Spinal cord (tissue), 10 donors: Measurements from ENCODE around the gene IQGAP2. TPM values are rescaled to one million over a fixed set of nuclear protein-coding genes. Genes with fewer than 3 reads are reported as not detected.
A peak's percentile ranks its signal among the peaks of the same experiment; 100 is the strongest.

Experiments used
- DNase-seq, 6 donors: peaks; one replicate each; pipeline versions ENCODE4 v3.0.0 to v3.0.0-alpha.2; 2013 to 2015; ENCODE audit warnings: low spot score in 6 of 6, low read depth in 4 of 6
- H3K27ac ChIP-seq: one replicate; pipeline ENCODE4 v1.5.1; 2013; ENCODE audit warnings: low read depth, low read length, control low read depth
- H3K27me3 ChIP-seq: one replicate; pipeline ENCODE4 v1.6.1; 2013; ENCODE audit warnings: low read length; ENCODE audit not compliant: control insufficient read depth, insufficient read depth
- H3K36me3 ChIP-seq: one replicate; pipeline ENCODE4 v1.6.1; 2013; ENCODE audit warnings: low read length; ENCODE audit not compliant: control insufficient read depth, insufficient read depth
- H3K4me1 ChIP-seq: one replicate; pipeline ENCODE4 v1.6.1; 2013; ENCODE audit warnings: low read length; ENCODE audit not compliant: control insufficient read depth, insufficient read depth
- H3K4me3 ChIP-seq: one replicate; pipeline ENCODE4 v1.5.1; 2013; ENCODE audit warnings: low read depth, low read length, control low read depth
- H3K9me3 ChIP-seq: one replicate; pipeline ENCODE4 v1.6.1; 2013; ENCODE audit warnings: low read length; ENCODE audit not compliant: control insufficient read depth, insufficient read depth
- WGBS: methylation state at CpG from one replicate; pipeline ENCODE4 v1.1.5; 2013; ENCODE audit warnings: missing lambda C conversion rate; ENCODE audit not compliant: insufficient coverage; 5-methylcytosine and 5-hydroxymethylcytosine counted together
- polyA plus RNA-seq, 2 donors: library from polyadenylated mRNA; unstranded; fragments of 120-200 nt; gene quantifications; one replicate each; pipeline ENCODE4 v1.2.1, GENCODE V29; 2013; ENCODE audit not compliant: insufficient read length in 2 of 2
- total RNA-seq, 2 donors: library from RNA; depleted of rRNA in 1 of 2; stranded (reverse); fragments of 120-200 nt in 1 of 2; fragments of >200 nt in 1 of 2; gene quantifications; one replicate each; pipeline versions ENCODE4 v1.2.3 to v1.2.4, GENCODE V29; 2013 to 2014
- donor health status: healthy.

The IQGAP2 gene
- total and polyA plus RNA-seq, 4 donors = 10.5 to 21.6 (median 15.1) TPM

DNA sequence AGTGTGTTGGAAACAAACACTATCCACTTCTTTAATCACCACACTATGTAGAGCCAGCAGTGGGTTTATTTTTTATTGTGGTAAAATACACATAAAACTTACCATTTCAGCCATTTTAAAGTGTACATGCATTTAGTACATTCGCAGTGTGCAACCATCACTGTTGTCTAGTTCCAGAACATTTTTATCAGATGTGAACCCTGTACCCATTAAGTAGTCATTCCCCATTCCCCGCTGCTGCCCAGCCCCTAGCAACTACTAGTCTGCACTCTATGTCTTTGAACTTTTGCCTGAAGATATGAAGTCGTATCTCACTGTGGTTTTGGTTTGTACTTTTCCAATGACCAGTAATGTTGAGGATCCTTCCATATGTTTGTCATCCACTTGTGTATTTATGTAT, 282.6 kb downstream of the IQGAP2 start:
- Histone ChIP-seq H3K9me3 (no peaks in the 10 kb centered on the region), H3K36me3 (no peaks in the 10 kb centered on the region), H3K4me1 (no peaks in the 10 kb centered on the region), H3K4me3 (no peak overlapping the region), H3K27me3 (no peaks in the 10 kb centered on the region), H3K27ac (no peak overlapping the region)
- DNase-seq = no peak
- WGBS = 80% methylated on average over 1 of the region's 3 CpGs

DNA sequence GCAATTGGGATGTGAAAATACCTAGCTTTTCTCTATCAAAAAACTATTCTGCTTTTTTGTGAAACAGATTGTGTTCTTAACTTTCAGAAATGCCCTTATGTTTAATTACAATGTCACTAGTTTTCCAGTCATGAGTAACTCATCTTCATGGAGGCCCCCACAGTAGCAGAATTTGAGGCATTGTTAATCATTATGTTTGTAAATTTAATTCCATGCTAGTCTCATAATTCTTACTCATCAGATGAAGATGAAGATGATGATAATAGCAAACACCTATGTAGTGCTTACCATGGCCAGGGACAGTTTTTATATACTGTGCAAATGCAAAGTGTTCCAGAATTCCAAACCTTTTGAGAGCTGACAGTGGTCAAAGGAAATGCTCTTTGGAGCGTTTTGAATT, 285.1 kb downstream of the IQGAP2 start:
- no peaks in the 10 kb centered on the region for H3K27me3 ChIP-seq
- WGBS = no CpG with 5 or more reads among the region's 1 CpG

DNA sequence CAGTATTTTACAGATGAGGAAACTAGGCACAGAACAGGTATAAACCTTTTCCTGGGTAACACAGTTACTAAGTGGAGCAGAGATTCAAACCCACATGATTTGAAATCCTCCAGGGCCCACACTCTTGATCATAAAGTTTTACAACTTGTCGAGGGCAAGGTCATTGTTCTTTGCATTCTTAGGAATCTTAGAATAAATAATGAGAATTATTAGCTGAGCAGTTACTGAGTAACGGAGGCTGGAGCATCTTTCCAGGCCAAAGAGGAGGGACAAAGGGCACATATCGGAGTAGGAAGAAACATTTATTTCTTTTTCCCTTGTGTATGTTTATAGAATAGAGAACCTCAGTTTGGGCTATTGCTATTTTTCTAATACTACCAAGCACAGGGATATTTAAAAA, 285.8 kb downstream of the IQGAP2 start:
- no peaks in the 10 kb centered on the region for H3K36me3 ChIP-seq
- H3K9me3 ChIP-seq = no peaks in the 10 kb centered on the region
- no peak overlapping the region for H3K27ac ChIP-seq
- H3K4me1 ChIP-seq = no peaks in the 10 kb centered on the region
- H3K27me3 ChIP-seq = no peaks in the 10 kb centered on the region
- no CpG with 5 or more reads among the region's 3 CpGs for WGBS
- H3K4me3 ChIP-seq = no peak overlapping the region
- no peak for DNase-seq

More for the DNA sequence above, 285.1 kb downstream of the IQGAP2 start:
- Histone ChIP-seq H3K4me3 (no peak overlapping the region), H3K9me3 (no peaks in the 10 kb centered on the region), H3K4me1 (no peaks in the 10 kb centered on the region), H3K27ac (no peak overlapping the region), H3K36me3 (no peaks in the 10 kb centered on the region)
- DNase-seq = no peak

- no peaks in the 10 kb centered on the region for H3K9me3 ChIP-seq
- H3K4me3 ChIP-seq = no peak overlapping the region
- H3K4me1 ChIP-seq = no peaks in the 10 kb centered on the region
- H3K27me3 ChIP-seq = no peaks in the 10 kb centered on the region
- no peak for DNase-seq
- no peaks in the 10 kb centered on the region for H3K36me3 ChIP-seq
- WGBS = 80% methylated on average over 1 of the region's 3 CpGs
- H3K27ac ChIP-seq = no peak overlapping the region
These were observed 286.4 kb downstream of the IQGAP2 start for GRCh38 chr5:76689321-76690036.

- H3K9me3 ChIP-seq = no peaks in the 10 kb centered on the region
- H3K4me3 ChIP-seq = no peak overlapping the region
- H3K27ac ChIP-seq = no peak overlapping the region
- H3K36me3 ChIP-seq = no peaks in the 10 kb centered on the region
- H3K27me3 ChIP-seq = no peaks in the 10 kb centered on the region
- H3K4me1 ChIP-seq = no peaks in the 10 kb centered on the region
- no peak for DNase-seq
- WGBS = no CpG with 5 or more reads among the region's 3 CpGs
These were observed 287.1 kb downstream of the IQGAP2 start for GRCh38 chr5:76690037-76690679.

GRCh38 chr5:76690704-76691466, 287.8 kb downstream of the IQGAP2 start:
- Histone ChIP-seq H3K27ac (no peak overlapping the region), H3K36me3 (no peaks in the 10 kb centered on the region), H3K9me3 (no peaks in the 10 kb centered on the region), H3K27me3 (no peaks in the 10 kb centered on the region), H3K4me3 (no peak overlapping the region), H3K4me1 (no peaks in the 10 kb centered on the region)
- peak in 1 of 6 donors; percentile 12 for DNase-seq
- 56% methylated on average over 3 of the region's 7 CpGs for WGBS

- no peaks in the 10 kb centered on the region for H3K9me3 ChIP-seq
- no peaks in the 10 kb centered on the region for H3K36me3 ChIP-seq
- 74% methylated on average over 4 of the region's 5 CpGs for WGBS
- H3K27me3 ChIP-seq = no peaks in the 10 kb centered on the region
- no peaks in the 10 kb centered on the region for H3K4me1 ChIP-seq
- peak in 1 of 6 donors; percentile 9 for DNase-seq
- H3K27ac ChIP-seq = no peak overlapping the region
- H3K4me3 ChIP-seq = no peak overlapping the region
These were observed 288.6 kb downstream of the IQGAP2 start for GRCh38 chr5:76691467-76692273.

- WGBS = no CpG with 5 or more reads among the region's 6 CpGs
- no peak overlapping the region for H3K27ac ChIP-seq
- H3K4me3 ChIP-seq = no peak overlapping the region
- no peaks in the 10 kb centered on the region for H3K27me3 ChIP-seq
- H3K9me3 ChIP-seq = no peaks in the 10 kb centered on the region
- H3K36me3 ChIP-seq = no peaks in the 10 kb centered on the region
- no peak for DNase-seq
- no peaks in the 10 kb centered on the region for H3K4me1 ChIP-seq
These were observed 289.1 kb downstream of the IQGAP2 start for GRCh38 chr5:76692274-76692540.

GRCh38 chr5:76692651-76693050, 289.6 kb downstream of the IQGAP2 start:
- Histone ChIP-seq H3K9me3 (no peaks in the 10 kb centered on the region), H3K4me1 (no peaks in the 10 kb centered on the region), H3K4me3 (no peak overlapping the region), H3K27me3 (no peaks in the 10 kb centered on the region), H3K27ac (no peak overlapping the region), H3K36me3 (no peaks in the 10 kb centered on the region)
- DNase-seq = no peak
- WGBS = no CpG with 5 or more reads among the region's 3 CpGs
